Measurements from ENCODE around the gene PPP1R1B. TPM values are rescaled to one million over a fixed set of nuclear protein-coding genes. Genes with fewer than 3 reads are reported as not detected.

The PPP1R1B gene
- total and polyA plus RNA-seq, 2 experiments from 2014 or later: 3.4 to 5.4 TPM

GRCh38 chr17:39612291-39612894 is 14.4 kb upstream of the PPP1R1B start:
- Histone ChIP-seq H3K27me3 (ENCODE audit: insufficient read depth) (peaks cover 93% of the 10 kb centered on the region), H3K4me3 (no peak overlapping the region), H3K27ac (ENCODE audit: low read depth) (no peak overlapping the region), H3K36me3 (ENCODE audit: insufficient read depth) (no peaks in the 10 kb centered on the region), H4K20me1 (replicated peaks; ENCODE audit: insufficient read depth) (no peaks in the 10 kb centered on the region; the same call in 1 of the 2 replicates), H3K9me2 (ENCODE audit: insufficient read depth) (no peaks in the 10 kb centered on the region), H3F3A (replicated peaks; ENCODE audit: low read depth) (0 out of 2 replicates have a peak, but pooled peaks cover 13% of the 10 kb centered on the region), H3K4me1 (ENCODE audit: insufficient read depth) (peaks cover 4% of the 10 kb centered on the region; the same call in 1 of the 2 replicates), H3K79me2 (replicated peaks; ENCODE audit: insufficient read depth) (no peaks in the 10 kb centered on the region), H2AFZ (no peak overlapping the region), H3K4me2 (no peak overlapping the region)
- TF ChIP-seq NANOG (IDR thresholded peaks at IDR 0.05; ENCODE audit: borderline replicate concordance): no peak
- TF ChIP-seq REST (IDR thresholded peaks at IDR 0.05; ENCODE audit: unreplicated experiment): no peak
- TF ChIP-seq EZH2 (IDR thresholded peaks at IDR 0.05; ENCODE audit: low read depth, unreplicated experiment): no peak
- no peak for TF ChIP-seq CREB1 (CRISPR knock-in tag; IDR thresholded peaks at IDR 0.05; ENCODE audit: low read depth)
- TF ChIP-seq STAT1 (IDR thresholded peaks at IDR 0.05; ENCODE audit: unreplicated experiment): no peak
- TF ChIP-seq ETS1 (IDR thresholded peaks at IDR 0.05): no peak
- TF ChIP-seq POLR2AphosphoS5 (IDR thresholded peaks at IDR 0.05; ENCODE audit: low read depth): no peak
- TF ChIP-seq ZNF114 (CRISPR knock-in tag; IDR thresholded peaks at IDR 0.05): no peak
- TF ChIP-seq ZNF331 (CRISPR knock-in tag; IDR thresholded peaks at IDR 0.05; ENCODE audit: low read depth): no peak
- no peak for TF ChIP-seq EZH2phosphoT487 (IDR thresholded peaks at IDR 0.05; ENCODE audit: unreplicated experiment)
- no peak for TF ChIP-seq CTCF (conservative IDR thresholded peaks at IDR 0.05; ENCODE audit: low read depth in 2 of 2)
- TF ChIP-seq JUNB (IDR thresholded peaks at IDR 0.05; ENCODE audit: unreplicated experiment): no peak
- TF ChIP-seq ZNF462 (CRISPR knock-in tag; IDR thresholded peaks at IDR 0.05): no peak
- Mint-ChIP-seq H3K27ac (no peak overlapping the region), H3K4me3 (no peak overlapping the region), H3K27me3 (ENCODE audit: insufficient read depth, low read depth, poor library complexity) (peaks cover 76% of the 10 kb centered on the region), H3K4me1 (peaks cover 13% of the 10 kb centered on the region), H3K9me3 (no peaks in the 10 kb centered on the region; the same call in 2 of the 3 replicates), H3K36me3 (ENCODE audit: low read depth) (no peaks in the 10 kb centered on the region; the same call in 2 of the 3 replicates)
- ATAC-seq (no peak), DNase-seq (ENCODE audit: low spot score) (no peak)

Measured in GM23338 (cell line).